NCI-H226 (cell line): ENCODE data around the gene F13B.
"Not testable (repeated sequence)": the region's sequence is repeated elsewhere in the genome, so short reads cannot be mapped to it uniquely, and the experiment has no call there.

Experiments used
- DNase-seq: peaks from one replicate; pipeline ENCODE4 v3.0.0-alpha.2; 2015

The F13B gene

DNA sequence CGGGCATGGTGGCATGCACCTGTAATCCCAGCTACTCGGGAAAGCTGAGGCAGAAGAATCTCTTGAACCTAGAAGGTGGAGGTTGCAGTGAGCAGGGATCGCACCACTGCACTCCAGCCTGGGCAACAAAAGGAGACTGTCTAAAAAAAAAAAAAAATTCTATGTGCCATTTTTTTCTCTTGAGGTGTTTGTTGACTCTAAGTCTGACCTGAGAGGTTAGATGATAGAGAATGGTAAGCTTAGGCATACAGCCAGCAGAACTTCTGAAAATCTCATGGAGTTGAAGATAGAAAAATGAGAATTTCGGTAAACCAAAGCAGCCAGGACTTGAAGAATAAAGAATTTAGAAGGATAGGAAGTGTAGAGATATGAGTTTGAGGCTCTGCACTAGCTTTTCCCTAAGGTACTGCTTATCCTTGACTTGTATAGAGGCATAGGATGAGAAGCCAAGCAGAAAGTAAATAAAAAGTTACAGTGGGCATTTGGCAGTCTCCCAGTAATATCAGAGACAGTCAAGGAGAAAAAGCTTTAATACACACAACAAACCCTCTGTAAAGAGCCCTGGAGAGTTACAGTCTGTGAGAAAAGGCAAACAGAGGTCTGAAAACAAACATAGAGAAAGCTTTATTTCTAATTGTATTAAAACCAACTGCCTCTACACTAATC, 24.3 kb downstream of the F13B start:
- DNase-seq, result no peak

DNA sequence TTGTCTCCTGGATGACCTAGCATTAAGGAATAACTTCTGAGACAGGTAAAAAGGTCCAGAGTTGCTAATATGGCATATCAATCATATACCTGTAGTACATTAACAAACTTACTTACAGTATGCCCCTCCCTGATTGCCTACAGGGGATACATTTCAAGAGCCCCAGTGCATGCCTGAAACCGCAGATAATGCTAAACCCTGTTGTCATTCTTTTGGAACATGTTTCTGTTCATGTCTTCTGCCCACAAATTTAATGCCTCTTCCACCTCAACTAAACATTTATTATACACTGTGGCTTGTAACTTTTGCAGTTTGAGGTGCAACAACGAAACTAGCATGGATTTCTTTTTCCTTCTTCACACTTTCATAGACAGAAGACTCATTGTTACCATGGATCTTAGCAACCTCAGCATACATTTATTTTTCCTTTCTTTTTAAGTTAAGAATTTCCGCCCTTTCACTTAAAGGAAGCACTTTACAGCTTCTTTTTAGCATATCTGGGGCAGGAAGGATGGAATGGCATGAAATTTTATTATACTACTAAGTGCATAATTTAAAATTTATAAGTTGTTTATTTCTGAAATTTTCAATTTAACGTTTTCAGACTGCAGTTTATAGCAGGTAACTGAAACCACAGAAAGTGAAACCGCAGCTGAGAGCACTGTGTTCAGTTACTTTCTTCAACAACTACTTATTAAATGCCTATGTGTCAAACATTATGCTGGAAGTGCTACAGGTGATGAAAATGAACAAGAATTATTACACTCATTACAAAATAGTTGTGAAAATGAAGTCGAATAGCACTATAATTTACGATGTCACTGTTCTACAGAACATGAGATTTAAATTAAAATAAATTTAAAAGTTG, 25.3 kb downstream of the F13B start:
- no peak for DNase-seq

GRCh38 chr1:197036861-197037260, 30.2 kb downstream of the F13B start:
- no peak for DNase-seq

- peak; percentile 65 for DNase-seq
These were observed 32.3 kb downstream of the F13B start for GRCh38 chr1:197034631-197035339.

DNA sequence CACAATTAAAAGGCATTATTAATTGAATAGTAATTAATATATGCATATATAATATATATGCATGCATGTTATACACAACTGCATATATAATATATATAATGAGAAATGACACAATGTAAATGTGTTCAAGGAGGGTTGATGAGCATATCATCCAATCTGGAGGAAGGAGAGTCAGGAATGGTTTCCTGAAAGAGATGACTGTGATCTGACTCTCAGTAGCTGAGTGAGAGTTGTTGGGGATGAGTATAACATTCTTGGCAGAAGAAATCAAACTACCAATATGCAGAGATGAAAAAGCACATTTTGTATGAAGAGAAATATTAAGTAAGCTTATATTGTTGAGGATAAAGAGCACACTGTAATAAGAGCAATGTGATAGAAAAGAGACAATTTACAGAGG, 37.3 kb downstream of the F13B start:
- peak; percentile 37 for DNase-seq

- DNase-seq, result no peak
These were observed 39.7 kb downstream of the F13B start for GRCh38 chr1:197027359-197027758.

- DNase-seq, result no peak
These were observed 42.6 kb downstream of the F13B start for GRCh38 chr1:197024460-197024859.

DNA sequence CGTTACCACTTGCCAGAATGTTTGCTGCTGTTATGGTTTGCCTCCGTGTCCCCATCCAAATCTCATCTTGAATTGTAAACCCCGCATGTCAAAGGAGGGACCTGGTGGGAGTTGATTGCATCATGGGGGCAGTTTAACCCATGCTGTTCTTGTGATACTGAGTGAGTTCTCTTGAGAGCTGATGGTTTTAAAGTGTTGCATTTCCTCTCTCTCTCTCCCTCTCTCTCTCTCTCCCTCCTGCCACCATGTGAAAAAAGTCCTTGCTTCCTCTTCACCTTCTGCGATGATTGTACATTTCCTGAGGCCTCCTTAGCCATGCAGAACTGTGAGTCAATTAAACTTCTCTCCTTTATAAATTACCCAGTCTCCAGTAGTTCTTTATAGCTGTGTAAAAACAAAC, 45.3 kb downstream of the F13B start:
- no peak for DNase-seq

GRCh38 chr1:197017558-197018146, 49.4 kb downstream of the F13B start:
- no peak for DNase-seq

- DNase-seq, result no peak
These were observed 50.3 kb downstream of the F13B start for GRCh38 chr1:197016751-197017150.

- DNase-seq, result no peak
These were observed 53.8 kb downstream of the F13B start for GRCh38 chr1:197013234-197013633.

GRCh38 chr1:197011614-197012013, 55.4 kb downstream of the F13B start:
- DNase-seq, result no peak

- DNase-seq, result no peak
These were observed 58.2 kb downstream of the F13B start for GRCh38 chr1:197008861-197009260.

DNA sequence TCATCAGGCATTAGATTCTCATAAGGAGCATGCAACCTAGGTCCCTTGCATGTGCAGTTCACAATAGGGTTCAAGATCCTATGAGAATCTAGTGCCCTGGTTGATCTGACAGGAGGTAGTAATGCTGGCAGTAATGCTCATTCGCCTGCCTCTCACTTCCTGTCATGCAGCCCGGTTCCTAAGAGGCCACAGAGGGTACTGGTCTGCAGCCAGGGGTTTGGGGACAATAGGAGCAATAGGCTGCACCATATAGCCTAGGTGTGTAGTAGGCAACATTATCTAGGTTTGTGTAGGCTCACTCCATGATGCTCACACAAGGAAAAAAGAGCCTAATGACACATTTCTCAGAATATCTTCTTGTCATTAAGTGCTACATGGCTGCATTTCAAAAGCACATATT, 63.9 kb downstream of the F13B start:
- no peak for DNase-seq

GRCh38 chr1:197001828-197002227, 65.2 kb downstream of the F13B start:
- DNase-seq, result no peak

DNA sequence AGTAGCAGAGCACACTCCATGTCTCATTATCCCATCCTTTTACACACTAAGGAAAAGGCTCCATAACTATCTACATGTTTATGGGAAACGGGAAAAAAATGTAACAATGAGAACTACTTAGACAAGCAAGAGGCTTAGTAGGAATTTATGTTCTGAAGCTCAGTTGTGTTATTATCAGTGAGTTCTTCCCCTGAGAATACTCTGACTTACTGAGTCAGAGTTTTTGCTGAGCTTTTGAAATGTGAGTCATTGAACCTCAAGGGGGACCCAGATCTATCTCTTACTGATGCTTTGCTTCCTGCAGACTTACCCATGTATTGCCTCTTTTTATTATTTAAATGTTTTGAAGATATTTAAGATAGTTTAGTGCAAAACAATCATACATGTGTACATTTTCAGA, 69.6 kb downstream of the F13B start:
- DNase-seq, result peak; percentile 68

GRCh38 chr1:196993916-196994315, 73.1 kb downstream of the F13B start:
- no peak for DNase-seq

DNA sequence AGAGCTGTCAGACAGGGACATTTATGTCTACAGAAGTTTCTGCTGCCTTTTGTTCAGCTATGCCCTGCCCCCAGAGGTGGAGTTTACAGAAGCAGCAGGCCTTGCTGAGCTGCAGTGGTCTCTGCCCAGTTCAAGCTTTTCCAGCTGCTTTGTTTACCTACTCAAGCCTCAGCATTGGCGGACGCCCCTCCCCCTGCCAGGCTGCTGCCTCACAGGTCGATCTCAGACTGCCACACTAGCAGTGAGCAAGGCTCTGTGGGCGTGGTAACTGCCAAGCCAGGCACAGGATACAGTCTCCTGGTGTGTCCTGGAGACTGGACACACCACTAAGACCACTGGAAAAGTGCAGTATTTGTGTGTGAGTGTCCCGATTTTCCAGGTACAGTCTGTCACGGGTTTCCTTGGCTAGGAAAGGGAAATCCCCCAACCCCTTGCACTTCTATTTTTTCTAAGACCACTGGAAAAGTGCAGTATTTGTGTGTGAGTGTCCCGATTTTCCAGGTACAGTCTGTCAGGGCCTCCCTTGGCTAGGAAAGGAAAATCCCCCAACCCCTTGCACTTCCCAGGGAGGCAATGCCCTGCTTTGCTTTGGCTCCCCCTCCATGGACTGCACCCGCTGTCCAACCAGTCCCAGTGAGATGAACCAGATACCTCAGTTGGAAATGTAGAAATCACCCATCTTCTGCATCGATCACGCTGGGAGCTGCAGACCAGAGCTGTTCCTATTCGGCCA, 75.0 kb downstream of the F13B start:
- not testable (repeated sequence) for DNase-seq
